ENCODE data around the gene MRPS35.

The MRPS35 gene

DNA sequence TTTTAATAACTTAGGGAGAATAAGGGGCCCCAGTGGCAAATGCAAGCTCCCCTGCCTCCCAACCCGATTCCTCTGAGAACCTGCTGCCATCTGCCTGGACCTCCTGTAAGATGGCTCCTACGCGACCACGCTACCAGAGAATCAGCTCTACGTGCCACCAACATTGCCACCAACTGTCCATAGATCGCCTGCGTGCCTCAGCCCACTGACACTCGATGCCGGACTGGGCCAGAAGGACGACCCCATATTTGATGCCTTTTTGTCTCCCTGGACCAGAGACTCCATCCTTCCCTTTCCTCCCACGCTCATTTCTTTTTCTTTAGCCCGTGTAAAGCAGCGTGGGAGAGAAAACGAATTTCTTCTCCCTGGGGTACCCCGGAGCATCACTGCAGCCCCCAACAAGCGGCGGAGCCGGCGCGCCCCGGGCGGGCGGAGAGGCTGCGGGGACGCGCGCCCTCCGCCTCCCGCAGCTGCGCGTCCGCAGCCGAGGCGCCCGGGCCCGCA is 68.8 kb downstream of the MRPS35 start:
- peaks cover 6 to 19% of the 10 kb centered on the region in 2 experiments for H3K4me1 ChIP-seq (ENCODE audit: control insufficient read depth in 1 of 2, insufficient read depth in 2 of 2, low read length in 2 of 2)
- peak overlapping the region; percentile 71 for H3K4me2 ChIP-seq (ENCODE audit: low read length)
- peak in 1 of 2 donors; percentile 25 for DNase-seq
- H2BK12ac ChIP-seq (ENCODE audit: low read length), result peak overlapping the region; percentile 20
- H3K36me3 ChIP-seq (ENCODE audit: control insufficient read depth in 1 of 2, insufficient read depth in 2 of 2, low read length in 2 of 2), result peaks cover 0 to 2% of the 10 kb centered on the region in 2 experiments
- H4K8ac ChIP-seq (ENCODE audit: low read depth, low read length), result peak overlapping the region; percentile 98
- peak overlapping the region; percentile 10 for H4K12ac ChIP-seq (ENCODE audit: low read depth, low read length)
- peak overlapping the region; percentile 86 for H3K9ac ChIP-seq (ENCODE audit: low read length)
- peak overlapping the region; percentile 64 for H2BK5ac ChIP-seq (ENCODE audit: low read depth, low read length, poor library complexity)
- H4K91ac ChIP-seq (ENCODE audit: low read depth, low read length), result peak overlapping the region; percentile 29
- H2AK5ac ChIP-seq (ENCODE audit: low read length), result no peak overlapping the region
- H3K27ac ChIP-seq (ENCODE audit: low read depth, low read length), result peak overlapping the region; percentile 98
- H3K14ac ChIP-seq (ENCODE audit: low read length), result peak overlapping the region; percentile 16
- no CpG with 5 or more reads among the region's 36 CpGs for WGBS (ENCODE audit: extremely low coverage, insufficient coverage, insufficient read length)
- peaks cover 11% of the 10 kb centered on the region for H3K79me2 ChIP-seq (ENCODE audit: control insufficient read depth, insufficient read depth, low read length, poor library complexity)
- H3K27me3 ChIP-seq (ENCODE audit: insufficient read depth, low read length), result no peaks in the 10 kb centered on the region
- peaks cover 15% of the 10 kb centered on the region for H3K79me1 ChIP-seq (ENCODE audit: low read length)
- H3K18ac ChIP-seq (ENCODE audit: low read length), result peak overlapping the region; percentile 15
- peak overlapping the region; percentile 53 for H2AFZ ChIP-seq (ENCODE audit: insufficient read depth, low read length, poor library complexity)
- H3K4ac ChIP-seq (ENCODE audit: low read depth, low read length), result no peak overlapping the region
- H3K4me3 ChIP-seq (ENCODE audit: low read depth, low read length), result peak overlapping the region; percentile 88
- peak overlapping the region; percentile 23 for H3K23ac ChIP-seq (ENCODE audit: low read length)
- H3K9me3 ChIP-seq (ENCODE audit: insufficient read depth, low read depth, low read length), result no peaks in the 10 kb centered on the region
- H2BK120ac ChIP-seq (ENCODE audit: insufficient read depth, low read length, poor library complexity), result peak overlapping the region; percentile 41

DNA sequence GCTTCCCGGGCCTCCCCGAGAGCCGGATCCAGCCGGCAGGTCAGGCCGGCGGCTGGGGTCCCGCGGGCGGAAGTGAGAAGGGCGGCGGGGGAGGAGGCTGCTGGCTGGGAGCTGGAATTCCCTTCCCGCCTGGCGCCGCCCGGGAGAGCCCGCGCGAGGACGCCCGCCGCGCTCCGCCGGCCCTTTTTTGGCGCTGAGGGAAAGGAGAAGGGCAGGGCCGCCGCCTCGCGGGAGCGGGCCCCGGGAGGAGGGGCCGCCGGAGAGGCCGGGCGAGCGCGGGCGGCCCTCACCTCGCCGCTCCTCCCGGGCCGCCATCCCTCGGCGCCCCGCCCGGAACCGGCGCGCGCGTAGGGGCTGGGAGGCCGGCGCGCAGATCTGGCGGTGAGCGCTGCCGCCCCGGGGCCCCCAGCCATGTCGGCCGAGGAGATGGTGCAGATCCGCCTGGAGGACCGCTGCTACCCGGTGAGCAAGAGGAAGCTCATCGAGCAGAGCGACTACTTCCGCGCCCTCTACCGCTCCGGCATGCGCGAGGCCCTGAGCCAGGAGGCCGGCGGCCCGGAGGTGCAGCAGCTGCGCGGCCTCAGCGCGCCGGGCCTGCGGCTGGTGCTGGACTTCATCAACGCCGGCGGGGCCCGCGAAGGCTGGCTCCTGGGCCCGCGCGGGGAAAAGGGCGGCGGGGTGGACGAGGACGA is 69.4 kb downstream of the MRPS35 start, which contains the start of the genes KLHL42 and MANSC4:
TSS of gene KLHL42 (plus strand) at position 314 of the 692 bp plus-strand sequence. CDS start at position 412, 98 bp downstream.
TSS of gene MANSC4 (minus strand) at position 317 of the 692 bp plus-strand sequence. CDS start 8,960 bp downstream, outside the sequence.
- Histone ChIP-seq H4K12ac (ENCODE audit: low read depth, low read length) (peak within 1 kb of the TSS; percentile 94), H2BK120ac (ENCODE audit: insufficient read depth, low read length, poor library complexity) (peak within 1 kb of the TSS; percentile 80), H3K4me1 (ENCODE audit: control insufficient read depth in 1 of 2, insufficient read depth in 2 of 2, low read length in 2 of 2) (peaks cover 6 to 19% of the 10 kb centered on the region in 2 experiments), H3K9me3 (ENCODE audit: insufficient read depth, low read depth, low read length) (no peaks in the 10 kb centered on the region), H3K4me3 (ENCODE audit: low read depth, low read length) (peak within 1 kb of the TSS; percentile 88), H2BK12ac (ENCODE audit: low read length) (peak within 1 kb of the TSS; percentile 20), H3K14ac (ENCODE audit: low read length) (peak within 1 kb of the TSS; percentile 93), H4K8ac (ENCODE audit: low read depth, low read length) (peak within 1 kb of the TSS; percentile 98), H3K27me3 (ENCODE audit: insufficient read depth, low read length) (no peaks in the 10 kb centered on the region), H3K9ac (ENCODE audit: low read length) (peak within 1 kb of the TSS; percentile 87), H2AFZ (ENCODE audit: insufficient read depth, low read length, poor library complexity) (peak within 1 kb of the TSS; percentile 92), H4K91ac (ENCODE audit: low read depth, low read length) (peak within 1 kb of the TSS; percentile 93), H3K4ac (ENCODE audit: low read depth, low read length) (peak within 1 kb of the TSS; percentile 57), H3K79me2 (ENCODE audit: control insufficient read depth, insufficient read depth, low read length, poor library complexity) (peaks cover 11% of the 10 kb centered on the region), H3K36me3 (ENCODE audit: control insufficient read depth in 1 of 2, insufficient read depth in 2 of 2, low read length in 2 of 2) (peaks cover 0 to 2% of the 10 kb centered on the region in 2 experiments), H3K23ac (ENCODE audit: low read length) (peak within 1 kb of the TSS; percentile 23), H2BK5ac (ENCODE audit: low read depth, low read length, poor library complexity) (peak within 1 kb of the TSS; percentile 64), H2AK5ac (ENCODE audit: low read length) (peak within 1 kb of the TSS; percentile 65), H3K27ac (ENCODE audit: low read depth, low read length) (peak within 1 kb of the TSS; percentile 98), H3K4me2 (ENCODE audit: low read length) (peak within 1 kb of the TSS; percentile 71), H3K79me1 (ENCODE audit: low read length) (peaks cover 15% of the 10 kb centered on the region), H3K18ac (ENCODE audit: low read length) (peak within 1 kb of the TSS; percentile 64)
- DNase-seq, result peak; percentile 49 to 76
- no CpG with 5 or more reads among the region's 92 CpGs for WGBS (ENCODE audit: extremely low coverage, insufficient coverage, insufficient read length)

DNA sequence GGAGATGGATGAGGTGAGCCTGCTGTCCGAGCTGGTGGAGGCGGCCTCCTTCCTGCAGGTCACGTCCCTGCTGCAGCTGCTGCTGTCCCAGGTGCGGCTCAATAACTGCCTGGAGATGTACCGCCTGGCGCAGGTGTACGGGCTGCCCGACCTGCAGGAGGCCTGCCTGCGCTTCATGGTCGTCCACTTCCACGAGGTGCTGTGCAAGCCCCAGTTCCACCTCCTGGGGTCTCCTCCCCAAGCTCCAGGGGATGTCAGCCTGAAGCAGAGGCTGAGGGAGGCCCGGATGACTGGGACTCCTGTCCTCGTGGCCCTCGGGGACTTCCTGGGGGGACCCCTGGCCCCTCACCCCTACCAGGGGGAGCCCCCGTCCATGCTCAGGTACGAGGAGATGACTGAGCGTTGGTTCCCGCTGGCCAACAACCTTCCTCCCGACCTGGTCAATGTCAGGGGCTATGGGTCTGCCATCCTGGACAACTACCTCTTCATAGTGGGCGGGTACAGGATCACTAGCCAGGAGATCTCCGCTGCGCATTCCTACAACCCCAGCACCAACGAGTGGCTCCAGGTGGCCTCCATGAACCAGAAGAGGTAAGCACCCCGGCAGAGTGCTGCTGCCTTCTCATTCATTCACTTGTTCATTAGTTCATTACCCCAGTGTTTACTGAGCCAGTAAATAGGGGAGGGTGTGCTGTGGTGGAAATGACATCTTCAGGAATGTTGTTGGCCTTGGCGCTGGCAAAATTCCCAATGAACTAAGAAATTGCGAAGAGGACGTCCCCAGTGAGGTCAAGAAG is 70.2 kb downstream of the MRPS35 start:
- Histone ChIP-seq H3K4me3 (ENCODE audit: low read depth, low read length) (peak overlapping the region; percentile 88), H3K4me2 (ENCODE audit: low read length) (peak overlapping the region; percentile 71)
- no CpG with 5 or more reads among the region's 27 CpGs for WGBS (ENCODE audit: extremely low coverage, insufficient coverage, insufficient read length)

DNA sequence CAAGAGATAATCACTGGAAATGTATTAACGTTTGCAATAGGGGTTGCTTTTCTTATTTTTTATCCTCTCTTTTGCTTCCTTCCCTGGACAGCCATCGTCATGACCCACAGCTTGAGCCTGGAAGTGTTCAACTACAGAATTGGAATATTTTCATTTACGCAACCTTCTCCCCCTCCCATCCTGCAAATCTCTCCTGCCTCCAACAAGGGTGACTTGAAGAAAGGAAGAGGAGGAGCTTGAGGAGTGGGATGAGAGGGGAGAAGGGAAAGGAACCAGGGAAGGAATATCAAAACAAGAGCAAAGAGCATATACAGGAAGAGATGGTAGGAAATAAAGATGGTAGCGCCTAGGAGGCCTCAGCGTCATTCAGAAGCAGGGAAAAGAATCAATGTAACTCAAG is 71.0 kb downstream of the MRPS35 start:
- DNase-seq, result no peak
- H3K9ac ChIP-seq (ENCODE audit: low read length), result no peak overlapping the region
- H2BK12ac ChIP-seq (ENCODE audit: low read length), result no peak overlapping the region

More for the DNA sequence above, 70.2 kb downstream of the MRPS35 start:
- Histone ChIP-seq H4K91ac (ENCODE audit: low read depth, low read length) (peak overlapping the region; percentile 93), H3K4me1 (ENCODE audit: control insufficient read depth in 1 of 2, insufficient read depth in 2 of 2, low read length in 2 of 2) (peaks cover 6 to 19% of the 10 kb centered on the region in 2 experiments), H3K9ac (ENCODE audit: low read length) (peak overlapping the region; percentile 44), H2AK5ac (ENCODE audit: low read length) (peak overlapping the region; percentile 65), H3K9me3 (ENCODE audit: insufficient read depth, low read depth, low read length) (no peaks in the 10 kb centered on the region), H2BK12ac (ENCODE audit: low read length) (peak overlapping the region; percentile 16), H2BK5ac (ENCODE audit: low read depth, low read length, poor library complexity) (peak overlapping the region; percentile 64), H3K79me1 (ENCODE audit: low read length) (peaks cover 15% of the 10 kb centered on the region), H3K27me3 (ENCODE audit: insufficient read depth, low read length) (no peaks in the 10 kb centered on the region), H3K4ac (ENCODE audit: low read depth, low read length) (peak overlapping the region; percentile 57), H3K27ac (ENCODE audit: low read depth, low read length) (peak overlapping the region; percentile 98), H3K36me3 (ENCODE audit: control insufficient read depth in 1 of 2, insufficient read depth in 2 of 2, low read length in 2 of 2) (peaks cover 0 to 2% of the 10 kb centered on the region in 2 experiments), H4K12ac (ENCODE audit: low read depth, low read length) (peak overlapping the region; percentile 94), H2BK120ac (ENCODE audit: insufficient read depth, low read length, poor library complexity) (peak overlapping the region; percentile 80), H4K8ac (ENCODE audit: low read depth, low read length) (peak overlapping the region; percentile 98), H3K14ac (ENCODE audit: low read length) (peak overlapping the region; percentile 93), H2AFZ (ENCODE audit: insufficient read depth, low read length, poor library complexity) (peak overlapping the region; percentile 92), H3K79me2 (ENCODE audit: control insufficient read depth, insufficient read depth, low read length, poor library complexity) (peaks cover 11% of the 10 kb centered on the region), H3K23ac (ENCODE audit: low read length) (no peak overlapping the region), H3K18ac (ENCODE audit: low read length) (peak overlapping the region; percentile 64)
- DNase-seq, result peak; percentile 13 to 33

More for the DNA sequence above, 71.0 kb downstream of the MRPS35 start:
- Histone ChIP-seq H2BK5ac (ENCODE audit: low read depth, low read length, poor library complexity) (no peak overlapping the region), H3K27ac (ENCODE audit: low read depth, low read length) (no peak overlapping the region), H3K27me3 (ENCODE audit: insufficient read depth, low read length) (no peaks in the 10 kb centered on the region), H3K23ac (ENCODE audit: low read length) (no peak overlapping the region), H4K12ac (ENCODE audit: low read depth, low read length) (no peak overlapping the region), H3K4ac (ENCODE audit: low read depth, low read length) (peak overlapping the region; percentile 31), H3K79me2 (ENCODE audit: control insufficient read depth, insufficient read depth, low read length, poor library complexity) (peaks cover 11% of the 10 kb centered on the region), H2AK5ac (ENCODE audit: low read length) (no peak overlapping the region), H3K14ac (ENCODE audit: low read length) (no peak overlapping the region), H3K4me3 (ENCODE audit: low read depth, low read length) (no peak overlapping the region), H2AFZ (ENCODE audit: insufficient read depth, low read length, poor library complexity) (no peak overlapping the region), H4K8ac (ENCODE audit: low read depth, low read length) (no peak overlapping the region), H3K79me1 (ENCODE audit: low read length) (peaks cover 15% of the 10 kb centered on the region), H2BK120ac (ENCODE audit: insufficient read depth, low read length, poor library complexity) (no peak overlapping the region), H3K18ac (ENCODE audit: low read length) (no peak overlapping the region), H4K91ac (ENCODE audit: low read depth, low read length) (no peak overlapping the region), H3K4me2 (ENCODE audit: low read length) (peak overlapping the region; percentile 16), H3K36me3 (ENCODE audit: control insufficient read depth in 1 of 2, insufficient read depth in 2 of 2, low read length in 2 of 2) (peaks cover 0 to 2% of the 10 kb centered on the region in 2 experiments), H3K9me3 (ENCODE audit: insufficient read depth, low read depth, low read length) (no peaks in the 10 kb centered on the region), H3K4me1 (ENCODE audit: control insufficient read depth in 1 of 2, insufficient read depth in 2 of 2, low read length in 2 of 2) (peaks cover 6 to 19% of the 10 kb centered on the region in 2 experiments)
- WGBS (ENCODE audit: extremely low coverage, insufficient coverage, insufficient read length), result no CpG with 5 or more reads among the region's 5 CpGs
